Astrocyte (in vitro differentiated cells and primary cell): Measurements from ENCODE around the gene GMCL2.

Experiments used
- EZH2 ChIP-seq: IDR thresholded peaks from 2 replicates; pipeline ENCODE4 v1.6.1; 2012; ENCODE audit warnings: mild to moderate bottlenecking, low read length, inconsistent platforms; ENCODE audit not compliant: insufficient read depth
- TF ChIP-seq, protein P1 (sequence below): IDR thresholded peaks from 2 replicates; pipeline ENCODE4 v1.5.1; 2011; ENCODE audit warnings: low read depth, mild to moderate bottlenecking, inconsistent platforms, low read length, moderate library complexity; ENCODE audit not compliant: insufficient read depth

DNA sequence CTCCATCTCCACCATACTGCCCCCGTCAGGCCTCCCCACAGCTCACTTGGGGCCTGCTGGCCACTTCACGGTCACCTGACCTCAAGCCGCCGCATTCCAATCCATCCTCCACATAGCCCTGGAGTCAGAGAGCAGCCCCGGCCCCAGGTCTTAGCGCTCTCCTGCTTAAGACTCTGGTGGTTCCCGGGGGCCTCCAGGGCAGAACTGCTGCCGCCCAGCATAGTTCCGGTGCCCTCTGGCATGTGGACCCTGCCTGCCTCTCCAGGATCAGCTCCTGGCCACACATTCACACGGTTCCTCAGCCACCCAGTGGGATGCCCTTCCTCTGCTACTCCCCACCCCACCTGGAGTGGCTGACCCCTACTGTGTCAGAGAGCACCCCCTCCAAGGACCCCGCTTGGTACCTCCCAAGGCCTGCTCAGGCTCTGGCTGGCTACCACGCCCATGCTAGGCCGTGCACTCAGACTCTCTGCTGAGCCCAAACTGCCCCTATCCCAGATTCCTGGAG is 36.7 kb upstream of the GMCL2 start:
- no peak for TF ChIP-seq EZH2
- TF ChIP-seq, protein P1, sequence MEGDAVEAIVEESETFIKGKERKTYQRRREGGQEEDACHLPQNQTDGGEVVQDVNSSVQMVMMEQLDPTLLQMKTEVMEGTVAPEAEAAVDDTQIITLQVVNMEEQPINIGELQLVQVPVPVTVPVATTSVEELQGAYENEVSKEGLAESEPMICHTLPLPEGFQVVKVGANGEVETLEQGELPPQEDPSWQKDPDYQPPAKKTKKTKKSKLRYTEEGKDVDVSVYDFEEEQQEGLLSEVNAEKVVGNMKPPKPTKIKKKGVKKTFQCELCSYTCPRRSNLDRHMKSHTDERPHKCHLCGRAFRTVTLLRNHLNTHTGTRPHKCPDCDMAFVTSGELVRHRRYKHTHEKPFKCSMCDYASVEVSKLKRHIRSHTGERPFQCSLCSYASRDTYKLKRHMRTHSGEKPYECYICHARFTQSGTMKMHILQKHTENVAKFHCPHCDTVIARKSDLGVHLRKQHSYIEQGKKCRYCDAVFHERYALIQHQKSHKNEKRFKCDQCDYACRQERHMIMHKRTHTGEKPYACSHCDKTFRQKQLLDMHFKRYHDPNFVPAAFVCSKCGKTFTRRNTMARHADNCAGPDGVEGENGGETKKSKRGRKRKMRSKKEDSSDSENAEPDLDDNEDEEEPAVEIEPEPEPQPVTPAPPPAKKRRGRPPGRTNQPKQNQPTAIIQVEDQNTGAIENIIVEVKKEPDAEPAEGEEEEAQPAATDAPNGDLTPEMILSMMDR, result no peak
